Measurements from ENCODE around the gene DPP6. TPM values are rescaled to one million over a fixed set of nuclear protein-coding genes. Genes with fewer than 3 reads are reported as not detected.

Gene DPP6
- total and polyA plus RNA-seq, 2 of the 8 experiments (the other 6 are each of a cell fraction or from before 2014, with no cell fraction given), result 4.7 to 6.8 TPM

DNA sequence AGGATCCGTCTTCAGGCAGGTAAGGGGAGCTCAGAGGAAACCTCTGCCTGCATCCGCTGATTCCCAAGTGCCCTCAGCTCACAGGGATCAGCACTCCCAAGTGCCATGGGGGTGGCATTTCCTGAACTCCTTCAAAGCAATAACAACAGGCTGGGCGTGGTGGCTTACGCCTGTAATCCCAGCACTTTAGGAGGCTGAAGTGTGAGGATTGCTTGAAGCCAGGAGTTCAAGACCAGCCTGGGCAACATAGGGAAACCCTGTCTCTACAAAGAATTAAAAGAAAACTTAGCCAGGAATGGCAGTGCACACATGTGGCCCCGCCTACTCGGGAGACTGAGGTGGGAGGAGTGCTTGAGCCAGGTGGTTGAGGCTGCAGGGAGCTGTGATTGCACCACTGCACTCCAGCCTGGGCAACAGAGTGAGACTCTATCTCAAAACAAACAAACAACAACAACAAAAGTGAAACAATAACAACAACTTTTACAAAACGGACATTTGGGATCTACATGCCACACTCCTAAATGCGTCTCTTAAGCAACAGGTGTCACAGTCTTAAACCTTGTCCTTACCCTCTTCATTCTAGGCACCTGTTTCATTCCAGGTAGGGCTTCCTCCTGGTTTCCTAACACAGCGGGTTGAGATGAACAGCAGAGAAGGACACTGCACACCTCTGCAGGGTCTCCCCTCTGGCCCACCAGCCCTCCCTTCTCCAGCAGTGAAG lies 877.0 kb downstream of the DPP6 start (continued):
- no peak for TF ChIP-seq CTCF (IDR thresholded peaks at IDR 0.05; ENCODE audit: control extremely low read depth in 1 of 3, insufficient read depth in 1 of 3, low read depth in 1 of 3, low read length in 3 of 3)
